Fibroblast of upper back skin (primary cell): ENCODE results near the gene IQGAP3.

Source experiments
- DNase-seq: peaks from one replicate; pipeline ENCODE4 v3.0.0-alpha.2; 2013

The IQGAP3 gene

DNA sequence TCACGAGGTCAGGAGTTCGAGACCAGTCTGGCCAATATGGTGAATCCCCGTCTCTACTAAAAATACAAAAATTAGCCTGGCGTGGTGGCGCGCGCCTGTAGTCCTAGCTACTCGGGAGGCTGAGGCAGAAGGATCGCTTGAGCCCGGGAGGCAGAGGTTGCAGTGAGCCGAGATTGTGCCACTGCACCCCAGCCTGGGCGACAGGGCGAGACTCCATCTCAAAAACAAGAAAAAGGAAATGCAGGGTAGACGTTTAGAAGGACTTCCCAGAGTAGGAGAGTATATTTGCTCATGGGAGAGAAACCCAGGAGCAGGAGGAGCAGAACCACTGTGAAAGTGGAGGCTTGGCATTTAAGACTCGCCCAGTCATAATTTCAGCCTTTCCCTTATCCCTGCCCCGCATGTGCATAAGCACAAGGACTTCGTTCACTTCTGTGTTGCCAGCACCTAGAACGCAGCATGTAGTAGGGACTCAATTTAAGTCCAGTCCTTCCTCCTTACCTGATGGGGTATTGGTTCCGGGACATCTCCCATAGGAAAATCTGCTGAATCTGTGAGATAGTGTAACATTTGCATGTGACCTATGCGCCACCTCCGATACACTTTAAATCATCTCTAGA, 66.6 kb downstream of the IQGAP3 start:
- DNase-seq: no peak

GRCh38 chr1:156504821-156505678, 67.3 kb downstream of the IQGAP3 start:
- peak; percentile 100 for DNase-seq

DNA sequence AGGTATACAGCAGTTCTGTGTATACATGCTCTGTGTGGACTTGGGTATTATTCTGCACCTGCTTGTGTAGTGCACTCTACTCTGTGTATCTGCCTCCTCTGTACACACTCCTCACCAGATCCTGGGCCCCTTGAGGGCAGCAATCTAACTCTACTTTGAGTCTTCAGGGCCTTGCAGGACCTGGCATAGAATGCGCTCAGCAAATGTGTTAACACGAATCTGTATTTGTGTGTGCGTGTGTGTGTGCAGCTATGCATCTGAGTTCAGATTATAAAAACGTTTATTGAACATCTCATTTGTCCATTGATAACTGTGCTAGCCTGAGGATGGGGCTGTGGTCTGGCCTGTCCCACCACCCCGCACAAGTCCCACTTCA, 67.9 kb downstream of the IQGAP3 start:
- DNase-seq: no peak

GRCh38 chr1:156503698-156504437, 68.5 kb downstream of the IQGAP3 start:
- DNase-seq: no peak

DNA sequence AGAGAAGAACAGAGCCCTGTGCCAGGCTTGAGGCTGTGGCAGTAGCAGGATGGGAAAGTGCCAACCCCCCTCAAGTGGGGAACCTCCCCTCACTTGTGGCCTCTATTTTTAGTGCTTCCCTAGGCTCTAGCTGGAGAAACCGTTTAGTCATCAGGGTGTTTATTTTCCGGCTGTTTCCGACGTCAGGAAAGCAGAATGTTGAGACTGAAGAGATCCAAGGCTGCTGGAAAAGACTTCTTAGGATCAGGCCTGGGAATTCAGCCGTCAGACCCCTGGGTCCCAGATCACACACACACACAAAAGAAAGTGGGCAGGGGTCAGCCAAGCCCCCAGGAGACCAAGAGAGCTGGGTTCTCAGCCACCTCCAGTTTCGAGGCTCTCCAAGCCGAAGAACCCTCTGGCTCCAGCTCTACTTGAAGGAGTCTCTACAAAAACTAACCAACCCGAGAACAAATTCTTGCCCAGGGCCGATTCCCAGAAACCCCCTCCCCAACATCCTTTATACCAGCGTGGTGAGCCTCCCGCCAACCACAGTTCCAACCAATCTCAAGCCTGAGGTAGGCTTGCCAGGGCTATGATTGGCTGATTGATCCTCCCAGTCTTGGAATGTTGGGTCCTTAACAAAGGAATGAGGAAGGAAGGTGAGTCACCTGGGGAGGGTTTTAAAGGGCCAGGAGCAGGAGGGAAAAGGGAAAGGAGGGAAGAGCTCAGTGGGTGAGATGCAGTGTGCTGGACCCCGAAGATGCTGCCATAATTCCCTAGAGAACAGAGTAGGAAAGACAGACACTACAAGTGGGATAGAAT, 69.3 kb downstream of the IQGAP3 start:
- DNase-seq: peak; percentile 94

DNA sequence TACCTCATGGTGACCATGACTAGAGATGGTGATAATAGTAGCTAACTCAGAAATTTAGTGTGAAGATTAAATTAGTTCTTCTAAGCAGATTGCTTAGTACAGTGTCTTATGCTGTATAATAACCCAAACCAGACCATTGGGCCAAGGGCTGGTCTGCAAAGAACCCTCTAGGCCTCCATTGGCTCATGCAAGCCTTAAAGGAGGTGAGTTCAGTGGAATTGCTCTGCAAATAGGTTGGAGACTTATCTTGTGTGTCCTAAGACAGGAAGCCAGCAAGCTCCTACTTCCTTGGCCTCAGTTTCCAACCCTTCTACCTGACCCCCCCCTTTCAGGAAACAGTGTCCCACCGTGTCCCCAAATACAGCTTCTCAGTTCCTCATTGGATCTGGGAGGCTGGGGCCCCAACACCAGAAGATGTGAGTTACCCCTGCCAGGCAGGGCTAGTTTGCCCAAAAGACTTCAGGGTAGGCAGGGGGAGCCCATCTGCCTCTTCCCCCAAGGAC, 69.9 kb downstream of the IQGAP3 start:
- DNase-seq: no peak

DNA sequence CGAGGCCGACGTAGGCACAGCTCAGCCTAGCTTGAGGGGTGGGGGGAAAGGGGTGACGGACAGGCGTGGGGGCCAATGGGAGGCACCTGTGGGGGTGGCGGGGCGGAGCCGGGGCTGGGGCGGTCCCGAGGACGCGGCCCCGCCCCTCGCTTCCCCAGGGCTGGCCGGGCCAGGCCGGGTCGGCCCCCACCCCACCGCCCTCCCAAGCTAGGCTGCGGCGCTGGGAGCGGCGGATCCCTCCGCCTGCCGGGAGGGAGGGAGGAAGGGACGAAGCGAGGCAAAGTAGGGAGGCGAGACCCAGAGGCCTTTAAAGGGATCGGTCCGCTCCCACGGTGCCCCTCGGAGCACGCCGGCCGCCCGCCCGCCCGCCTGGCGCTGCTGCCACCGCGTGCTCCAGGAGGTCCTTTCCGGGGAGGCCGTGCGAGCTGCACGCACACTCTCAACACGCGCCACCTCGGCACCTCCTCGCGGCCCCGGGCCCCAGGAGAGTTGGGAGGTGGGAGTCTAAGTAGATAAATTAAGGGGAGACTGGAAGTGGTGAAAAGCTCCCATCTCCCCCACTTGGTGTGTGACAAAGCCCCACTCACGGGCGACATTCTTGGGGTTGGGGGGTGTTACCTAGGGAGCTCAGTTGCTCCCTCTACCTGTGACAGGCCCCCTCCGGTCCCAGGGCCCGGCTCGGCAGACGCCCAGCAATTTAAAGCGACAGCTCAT, 71.4 kb downstream of the IQGAP3 start:
- DNase-seq: peak; percentile 97

DNA sequence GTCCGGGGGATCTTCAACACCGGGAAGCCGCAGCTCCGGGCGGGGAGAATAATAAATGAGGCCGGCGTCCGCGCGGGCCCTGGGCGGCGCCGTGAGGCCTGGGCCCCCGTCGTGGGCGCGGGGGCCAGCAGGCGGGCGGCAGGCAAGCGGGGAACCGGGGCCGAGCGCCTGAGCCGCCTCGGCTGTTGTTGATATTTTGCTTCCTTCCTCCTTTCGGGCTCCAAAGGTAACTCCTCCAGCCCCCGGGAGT, 71.9 kb downstream of the IQGAP3 start, which contains the start of gene MEF2D:
MEF2D (minus strand) TSS at position 233 of the 250 bp plus-strand sequence. CDS start 17,483 bp downstream, outside the sequence.
- DNase-seq: no peak

DNA sequence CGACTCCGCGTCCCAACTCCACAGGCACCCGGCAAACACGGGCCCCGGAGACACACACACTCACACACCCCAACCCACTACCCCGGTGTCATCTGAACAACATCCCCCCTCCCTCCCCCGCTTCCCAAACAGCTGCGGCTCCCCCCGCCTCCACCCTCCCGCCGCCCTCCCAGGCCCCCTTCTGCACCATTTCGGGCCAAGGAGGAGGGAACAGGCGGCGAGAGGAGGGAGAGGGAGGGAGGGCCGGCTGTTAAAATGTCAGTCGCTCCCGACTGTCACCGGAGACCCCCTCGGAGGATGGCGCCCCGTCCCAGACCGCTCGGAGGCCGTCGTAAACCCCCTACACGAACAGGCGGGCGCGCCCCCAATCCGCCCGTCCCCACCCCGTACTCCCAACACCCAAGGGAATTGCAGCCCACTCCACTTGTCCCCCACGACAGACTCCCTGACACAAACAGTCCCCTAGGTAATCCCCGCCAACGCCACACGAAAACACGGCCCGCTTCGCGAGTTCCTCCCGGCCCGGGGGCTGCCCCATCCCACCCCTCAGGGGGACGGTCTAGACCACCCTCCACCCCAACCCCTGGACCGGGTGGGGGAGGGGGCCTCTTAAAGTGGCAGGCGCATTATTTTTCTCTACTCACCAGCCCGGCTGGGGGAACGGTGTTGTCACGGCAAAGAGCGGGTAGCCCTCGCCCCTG, 72.4 kb downstream of the IQGAP3 start:
- DNase-seq: no peak

GRCh38 chr1:156499194-156499841, 73.0 kb downstream of the IQGAP3 start:
- DNase-seq: no peak

- DNase-seq: no peak
Observed at GRCh38 chr1:156498432-156499193, 73.8 kb downstream of the IQGAP3 start.

- DNase-seq: no peak
Observed at GRCh38 chr1:156497743-156498431, 74.5 kb downstream of the IQGAP3 start.

DNA sequence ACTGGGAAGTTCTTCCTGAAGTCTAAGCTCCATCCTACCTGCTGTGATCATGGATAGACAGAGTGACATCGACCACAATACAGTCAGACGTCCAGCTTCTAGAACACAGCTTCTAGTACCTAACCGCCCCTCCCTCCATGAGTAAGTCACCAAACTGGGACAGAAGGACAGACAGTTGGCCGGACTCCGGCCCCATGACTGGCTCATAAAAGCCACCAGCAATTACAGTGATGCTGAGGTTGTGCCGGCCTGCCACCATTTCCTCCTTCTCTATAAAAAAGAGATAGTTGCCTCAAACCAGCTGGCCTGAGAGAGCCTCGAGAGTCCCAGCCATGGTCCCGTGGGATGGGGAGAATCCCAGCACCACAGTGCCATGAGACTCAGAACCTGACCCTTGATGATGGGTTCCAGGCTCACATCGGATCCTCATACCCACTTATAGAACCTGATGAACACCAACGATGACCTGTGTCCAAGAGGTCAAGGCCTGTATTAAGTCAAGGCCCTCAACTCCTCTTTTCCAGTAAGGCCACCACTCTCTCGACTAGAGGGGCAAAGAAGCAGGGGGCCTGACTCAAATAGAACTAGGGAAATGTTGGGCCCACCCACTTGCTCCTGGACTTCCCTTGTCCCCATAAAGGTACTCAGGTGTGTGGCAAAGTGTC, 75.2 kb downstream of the IQGAP3 start:
- DNase-seq: no peak

- DNase-seq: no peak
Observed at GRCh38 chr1:156496211-156496761, 76.1 kb downstream of the IQGAP3 start.

DNA sequence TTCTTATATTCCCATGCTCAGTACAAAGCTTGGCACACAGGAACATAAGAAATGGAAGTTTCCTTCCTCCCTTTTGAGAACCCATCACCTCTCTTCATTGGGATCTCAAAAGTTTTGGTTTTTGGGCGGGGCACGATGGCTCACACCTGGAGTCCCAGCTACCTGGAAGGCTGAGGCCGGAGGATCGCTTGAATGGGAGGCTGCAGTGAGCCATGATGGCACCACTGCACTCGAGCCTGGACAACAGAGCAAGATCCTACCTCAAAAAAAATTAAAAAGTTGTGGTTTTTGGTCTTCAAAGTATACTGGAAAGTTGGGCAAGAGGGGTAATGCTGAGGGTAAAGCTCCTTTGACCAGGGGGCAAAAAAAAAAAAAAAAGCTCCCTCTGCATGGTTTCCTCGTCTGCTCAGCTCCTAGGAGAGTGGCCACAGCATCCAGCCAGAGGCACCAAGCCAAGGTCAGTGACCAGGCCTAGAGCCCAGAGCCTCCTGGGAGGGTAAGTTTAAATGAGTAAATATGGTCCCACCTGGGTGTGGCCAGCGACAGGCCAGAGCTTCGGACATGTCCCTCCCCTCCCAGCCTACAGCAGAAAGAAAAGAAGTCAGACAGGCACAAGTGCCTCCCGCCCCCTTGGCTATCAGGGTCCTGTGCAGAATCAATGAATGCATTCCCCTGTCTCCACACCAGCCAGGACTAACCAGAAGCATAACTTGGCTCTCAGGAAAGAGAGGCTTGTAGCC, 76.8 kb downstream of the IQGAP3 start:
- no peak for DNase-seq

- DNase-seq: no peak
Observed at GRCh38 chr1:156494309-156494895, 78.0 kb downstream of the IQGAP3 start.

GRCh38 chr1:156493742-156494141, 78.6 kb downstream of the IQGAP3 start:
- DNase-seq: no peak
